GM21528 (cell line): ENCODE data around the gene RRP1B.
"Not testable (repeated sequence)": the region's sequence is repeated elsewhere in the genome, so short reads cannot be mapped to it uniquely, and the experiment has no call there.

Source experiments
- ATAC-seq: cut with Tn5 transposase; IDR thresholded peaks from one replicate; pipeline ENCODE4 v1.9.1; 2021; ENCODE audit warnings: mild to moderate bottlenecking, moderate library complexity; ENCODE audit not compliant: unreplicated experiment, low FRiP score

RRP1B gene

GRCh38 chr21:43639470-43640353 lies 19.6 kb upstream of the RRP1B start:
- no peak for ATAC-seq

- no peak for ATAC-seq
Observed at GRCh38 chr21:43640400-43640799, 19.0 kb upstream of the RRP1B start.

GRCh38 chr21:43643193-43643592 lies 16.2 kb upstream of the RRP1B start:
- no peak for ATAC-seq

GRCh38 chr21:43644071-43644470 lies 15.3 kb upstream of the RRP1B start:
- no peak for ATAC-seq

GRCh38 chr21:43644609-43645008 lies 14.8 kb upstream of the RRP1B start:
- no peak for ATAC-seq

GRCh38 chr21:43645136-43645891 lies 14.0 kb upstream of the RRP1B start:
- no peak for ATAC-seq

- ATAC-seq, result no peak
Observed at GRCh38 chr21:43645976-43646375, 13.4 kb upstream of the RRP1B start.

- peak; percentile 69 for ATAC-seq
Observed at GRCh38 chr21:43646550-43647260, 12.7 kb upstream of the RRP1B start.

- no peak for ATAC-seq
Observed at GRCh38 chr21:43648171-43648570, 11.2 kb upstream of the RRP1B start.

GRCh38 chr21:43651926-43652325 lies 7.4 kb upstream of the RRP1B start:
- ATAC-seq, result not testable (repeated sequence)

- no peak for ATAC-seq
Observed at GRCh38 chr21:43652616-43653015, 6.7 kb upstream of the RRP1B start.

- ATAC-seq, result no peak
Observed at GRCh38 chr21:43653626-43654025, 5.7 kb upstream of the RRP1B start.

- no peak for ATAC-seq
Observed at GRCh38 chr21:43654806-43655489, 4.4 kb upstream of the RRP1B start.

GRCh38 chr21:43657355-43658087 lies 1.8 kb upstream of the RRP1B start:
- ATAC-seq, result no peak

- ATAC-seq, result no peak
Observed at GRCh38 chr21:43658088-43658741, 1.1 kb upstream of the RRP1B start.

GRCh38 chr21:43658769-43659135 lies 608 bp upstream of the RRP1B start:
- ATAC-seq, result no peak

GRCh38 chr21:43662286-43662685 lies 2.9 kb downstream of the RRP1B start:
- ATAC-seq, result no peak

- ATAC-seq, result no peak
Observed at GRCh38 chr21:43663033-43663432, 3.7 kb downstream of the RRP1B start.

GRCh38 chr21:43664358-43664757 lies 5.0 kb downstream of the RRP1B start:
- no peak for ATAC-seq
